NCI-H2107 (cell line): ENCODE measurements around the gene KHNYN.

Experiments
- DNase-seq: peaks from one replicate; lab custom pipeline; 2025; lab: John Stamatoyannopoulos, UW

The KHNYN gene

DNA sequence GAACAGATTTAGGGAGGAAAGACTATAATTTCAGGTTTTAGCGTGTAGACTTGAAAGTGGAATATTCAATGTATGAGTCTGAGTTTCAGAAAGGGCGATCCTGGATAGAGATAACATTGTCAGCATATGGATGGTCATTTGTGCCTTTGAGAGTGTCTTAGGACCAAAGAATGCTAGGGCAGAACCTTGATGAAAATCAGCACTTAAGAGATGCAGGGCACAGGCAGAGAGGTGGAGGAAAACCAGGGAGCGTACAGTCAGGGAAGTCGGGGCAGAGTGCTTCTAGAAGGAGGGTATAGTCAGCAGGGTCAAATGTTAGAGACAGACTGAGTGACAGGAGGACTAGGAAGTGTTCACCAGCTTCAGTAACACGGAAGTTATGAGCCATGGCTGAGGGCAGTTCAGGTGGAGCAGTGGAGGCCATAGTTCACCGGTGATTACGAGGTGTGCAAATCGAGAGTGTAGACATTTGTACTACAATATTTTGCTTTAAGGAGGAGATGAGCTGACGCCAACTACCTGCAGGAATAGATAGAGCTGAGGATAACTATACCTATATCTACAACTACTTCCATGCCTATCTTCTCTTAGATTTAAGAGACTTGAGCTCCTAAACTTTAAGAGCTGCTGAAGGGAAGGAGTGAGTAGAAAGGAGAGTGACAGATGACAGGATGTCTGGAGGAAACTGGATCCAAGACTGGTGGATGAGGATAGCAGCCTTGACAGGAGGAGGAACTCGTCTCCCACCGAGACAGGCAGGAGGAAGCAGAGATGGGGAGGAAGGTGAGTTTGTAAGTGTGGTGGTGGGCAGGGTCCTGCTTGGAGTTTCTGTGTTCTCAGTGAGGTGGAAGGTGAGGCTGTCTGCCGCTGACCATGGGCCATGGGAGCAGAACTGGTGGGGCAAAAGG lies 6.8 kb upstream of the KHNYN start:
- DNase-seq = no peak

DNA sequence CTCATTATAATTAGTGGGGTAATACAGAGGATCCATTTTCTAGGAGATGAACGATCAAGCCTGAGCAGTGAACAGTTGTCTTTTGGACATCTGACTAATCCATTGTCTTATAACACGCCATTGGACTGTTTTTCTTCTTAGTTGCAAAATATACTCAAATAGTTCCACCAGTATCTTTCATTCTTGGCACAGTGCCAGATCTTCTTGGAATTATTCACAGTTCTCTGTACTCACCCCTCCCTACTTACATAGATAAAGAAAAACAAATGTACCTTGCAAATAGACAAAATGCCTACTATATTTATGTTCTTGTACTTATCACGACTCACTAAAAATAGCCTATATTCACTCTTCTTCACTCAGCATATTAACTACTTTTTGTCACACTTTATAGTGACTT lies 4.0 kb upstream of the KHNYN start:
- DNase-seq = no peak

DNA sequence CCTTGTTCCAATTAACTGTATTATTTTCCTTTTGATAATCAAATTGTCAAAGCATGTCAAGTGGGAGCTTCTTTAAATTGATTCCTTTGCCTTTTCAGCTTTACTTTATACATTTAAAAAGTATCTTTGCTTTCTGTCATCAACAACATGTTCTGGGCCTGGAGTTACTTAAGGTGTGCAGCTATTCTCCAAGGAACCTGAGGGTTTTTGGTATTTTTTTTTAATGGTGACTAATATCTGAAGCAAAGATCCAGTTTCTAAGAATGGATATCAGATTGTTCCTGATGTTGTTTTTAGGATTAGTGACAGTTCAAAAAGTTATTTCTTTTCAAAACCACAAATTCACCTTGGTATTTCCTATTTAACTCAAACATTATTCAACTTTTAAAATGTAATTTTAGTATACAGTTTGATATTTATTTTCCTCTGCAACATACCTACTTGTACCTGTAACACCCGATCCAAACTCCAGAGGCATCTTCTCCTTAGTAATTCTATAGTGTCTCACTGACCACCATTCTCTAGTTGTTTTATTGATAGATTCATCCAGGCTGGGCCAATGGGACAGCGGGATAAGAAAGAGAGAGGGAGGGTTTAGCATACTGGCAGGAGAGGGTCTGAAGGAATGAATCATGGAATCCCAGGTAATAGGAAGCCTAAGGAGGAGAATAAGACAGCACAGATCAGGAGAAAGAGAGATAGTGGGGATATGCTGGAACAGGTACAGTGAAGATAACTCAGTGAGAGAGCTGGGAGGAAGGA lies 3.4 kb upstream of the KHNYN start:
- no peak for DNase-seq

DNA sequence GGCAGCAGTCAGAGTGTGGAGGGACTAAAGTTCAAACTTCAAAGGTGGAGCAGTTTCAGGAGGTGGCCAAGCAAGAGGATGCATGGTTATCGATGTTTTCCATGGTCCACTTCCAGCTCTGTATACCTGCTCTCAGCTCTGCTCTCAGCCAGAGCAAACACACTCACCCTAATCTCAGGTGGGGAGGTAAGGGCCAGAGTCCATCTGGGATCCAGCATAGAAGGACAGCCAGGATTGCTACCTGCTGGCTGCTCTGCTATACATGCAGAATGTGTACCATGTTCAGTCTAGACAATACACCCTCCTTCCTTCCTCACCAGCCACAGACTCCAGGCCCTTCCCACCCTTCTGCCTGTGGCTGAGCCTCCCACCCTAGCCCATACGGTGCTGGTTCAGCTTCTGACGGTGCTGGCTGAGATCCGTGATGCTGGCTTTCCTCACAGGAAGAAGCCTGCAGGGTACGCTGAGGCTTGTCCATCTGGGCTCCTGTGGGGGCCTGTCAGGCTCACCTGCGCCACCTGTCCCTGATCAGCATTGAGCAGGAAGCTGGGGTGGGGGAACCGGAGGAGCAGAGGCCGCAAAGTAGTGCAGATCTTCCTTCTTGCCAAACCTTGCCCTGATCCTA lies 2.7 kb upstream of the KHNYN start:
- DNase-seq = no peak

DNA sequence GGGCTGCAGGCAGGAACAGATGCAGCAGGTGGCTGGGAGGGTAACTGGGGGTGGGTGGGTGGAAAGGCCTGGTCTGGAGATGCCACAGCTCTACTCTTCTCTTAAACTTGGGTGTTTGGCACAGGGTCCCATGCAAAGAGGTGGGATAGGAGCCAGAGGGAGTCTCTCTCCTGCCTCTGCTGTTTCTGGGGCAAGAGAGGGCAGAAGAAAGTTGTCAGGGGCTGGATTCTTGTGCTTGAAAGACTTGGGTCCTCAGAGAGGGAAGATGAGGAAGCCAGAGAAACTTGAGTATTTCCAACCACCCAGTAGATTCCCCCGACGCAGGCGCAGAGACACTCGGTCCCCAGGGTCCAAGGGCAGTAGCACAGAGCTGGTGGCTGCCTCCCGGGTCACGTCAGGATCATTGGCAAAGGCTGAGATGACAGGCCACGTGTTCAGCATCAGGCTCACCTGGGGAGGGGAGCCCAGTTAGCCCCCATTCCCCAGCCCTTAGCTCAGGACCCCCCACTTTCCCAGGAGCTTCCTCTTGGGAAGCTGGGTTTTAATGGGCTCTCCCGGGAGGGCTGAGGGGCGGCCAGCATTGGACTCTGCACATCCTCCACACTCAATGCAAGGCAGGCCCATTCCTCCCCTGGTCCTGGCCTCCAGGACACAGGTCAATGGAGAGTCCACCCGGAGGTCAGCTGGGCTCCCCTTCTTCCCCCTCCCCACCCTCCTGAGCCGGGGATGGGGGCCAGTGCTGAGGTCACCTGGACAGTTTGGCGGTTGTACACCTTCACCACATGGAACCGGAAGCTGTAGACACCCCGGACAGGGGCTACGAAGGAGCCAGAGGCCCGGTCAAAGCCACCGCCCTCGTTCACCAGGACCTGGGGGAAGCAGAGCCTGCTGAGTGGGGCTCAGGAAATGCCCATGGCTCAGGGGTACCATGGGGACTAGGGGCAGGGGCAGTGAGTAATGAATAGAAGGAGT lies 1.9 kb upstream of the KHNYN start:
- DNase-seq = no peak

DNA sequence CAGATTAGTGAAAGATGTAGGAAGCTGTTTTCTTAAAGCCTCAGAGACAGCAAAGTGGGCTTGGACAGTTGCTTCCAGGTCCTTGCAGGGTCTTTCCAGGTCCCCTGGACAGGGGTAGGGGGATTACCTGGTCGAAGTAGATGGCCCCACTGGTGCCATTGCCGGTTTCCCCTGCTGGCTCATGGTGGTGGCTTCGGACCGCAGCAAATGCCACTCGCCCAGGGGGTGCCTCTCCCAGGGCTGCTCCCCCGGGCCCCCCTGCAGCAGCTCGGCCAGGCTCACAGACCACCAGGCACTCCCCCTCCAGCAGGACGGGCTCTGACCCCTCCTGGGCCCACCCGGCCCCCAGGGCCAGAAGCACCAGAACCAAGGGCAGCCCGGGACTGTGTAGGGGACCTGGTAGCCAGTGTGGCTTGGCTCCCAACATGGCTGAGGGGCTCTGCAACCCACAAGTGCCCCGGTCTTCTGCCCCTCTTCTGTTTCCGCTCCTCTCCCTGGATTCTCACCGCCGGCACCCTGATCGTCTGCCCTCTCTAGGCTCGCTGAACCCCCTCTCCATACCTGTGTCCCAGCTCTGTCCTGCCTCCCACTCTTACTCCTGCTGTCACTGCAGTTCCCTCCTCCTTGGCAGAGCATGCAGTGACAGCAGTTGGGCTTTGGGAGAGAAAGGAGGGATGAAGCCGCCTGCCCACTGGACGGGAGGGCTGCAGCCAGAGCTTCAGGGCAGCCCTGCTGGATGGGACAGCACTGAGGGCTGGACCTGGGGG lies 943 bp upstream of the KHNYN start:
- no peak for DNase-seq

DNA sequence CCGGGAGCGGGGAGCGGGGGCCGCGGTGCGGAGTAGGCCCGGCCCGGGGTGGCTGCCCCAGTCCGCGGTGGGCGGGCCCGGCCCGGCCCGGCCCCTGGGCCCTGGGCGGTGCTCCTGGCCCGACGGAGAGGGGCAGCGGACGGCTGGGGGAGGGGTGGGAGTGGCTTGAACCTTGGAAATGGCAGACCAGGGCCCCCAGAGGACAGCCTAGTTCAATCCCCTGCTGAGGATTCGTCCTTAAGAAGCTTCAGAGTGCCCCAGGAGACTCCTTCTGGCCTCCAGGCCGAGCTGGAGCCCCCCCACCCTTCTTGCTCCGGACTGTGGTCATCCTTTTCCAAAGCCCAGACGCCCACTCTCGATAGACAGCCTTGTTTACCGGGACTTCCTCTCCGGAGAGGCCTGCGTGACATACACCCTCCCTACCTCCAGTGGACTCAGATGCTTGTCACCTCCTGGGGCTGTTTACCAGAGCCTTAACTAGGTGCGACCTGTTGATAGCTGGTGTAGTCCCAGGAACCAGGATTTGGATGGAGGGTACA lies 458 bp downstream of the KHNYN start:
- no peak for DNase-seq

DNA sequence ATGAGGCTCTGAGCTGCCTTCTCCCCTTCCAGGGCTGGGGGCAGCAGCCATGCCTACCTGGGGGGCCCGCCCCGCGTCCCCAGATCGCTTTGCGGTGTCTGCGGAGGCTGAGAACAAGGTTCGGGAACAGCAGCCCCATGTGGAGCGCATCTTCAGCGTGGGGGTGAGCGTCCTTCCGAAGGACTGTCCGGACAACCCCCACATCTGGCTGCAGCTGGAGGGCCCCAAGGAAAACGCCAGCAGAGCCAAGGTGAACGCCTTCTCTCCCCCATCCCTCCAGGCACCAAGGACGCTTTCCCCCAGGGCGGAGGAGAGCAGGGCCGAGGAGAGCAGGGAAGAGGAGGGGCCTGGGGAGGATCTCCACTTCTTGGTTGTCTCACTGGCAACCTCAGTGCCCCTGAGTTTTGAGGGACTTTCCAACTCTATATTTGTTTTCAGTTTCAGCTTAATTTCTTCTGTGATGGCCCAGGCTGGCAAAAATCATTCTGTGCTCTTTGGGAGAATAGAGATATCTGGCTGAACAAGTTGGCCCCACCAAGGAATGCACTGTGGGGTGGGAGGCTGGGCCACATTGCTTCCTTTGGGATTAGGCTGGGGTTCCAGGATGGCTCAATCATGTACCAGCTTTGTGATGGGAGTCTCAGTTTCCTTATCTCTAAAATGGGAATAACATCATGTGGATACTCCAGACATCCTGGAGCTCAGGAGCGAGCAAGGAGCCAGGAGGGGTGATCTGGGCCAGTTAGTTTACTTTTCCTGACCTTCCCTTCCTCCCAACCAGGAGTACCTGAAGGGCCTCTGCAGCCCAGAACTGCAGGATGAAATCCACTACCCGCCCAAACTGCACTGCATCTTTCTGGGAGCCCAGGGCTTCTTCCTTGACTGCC lies 1.2 kb downstream of the KHNYN start:
- DNase-seq = no peak

DNA sequence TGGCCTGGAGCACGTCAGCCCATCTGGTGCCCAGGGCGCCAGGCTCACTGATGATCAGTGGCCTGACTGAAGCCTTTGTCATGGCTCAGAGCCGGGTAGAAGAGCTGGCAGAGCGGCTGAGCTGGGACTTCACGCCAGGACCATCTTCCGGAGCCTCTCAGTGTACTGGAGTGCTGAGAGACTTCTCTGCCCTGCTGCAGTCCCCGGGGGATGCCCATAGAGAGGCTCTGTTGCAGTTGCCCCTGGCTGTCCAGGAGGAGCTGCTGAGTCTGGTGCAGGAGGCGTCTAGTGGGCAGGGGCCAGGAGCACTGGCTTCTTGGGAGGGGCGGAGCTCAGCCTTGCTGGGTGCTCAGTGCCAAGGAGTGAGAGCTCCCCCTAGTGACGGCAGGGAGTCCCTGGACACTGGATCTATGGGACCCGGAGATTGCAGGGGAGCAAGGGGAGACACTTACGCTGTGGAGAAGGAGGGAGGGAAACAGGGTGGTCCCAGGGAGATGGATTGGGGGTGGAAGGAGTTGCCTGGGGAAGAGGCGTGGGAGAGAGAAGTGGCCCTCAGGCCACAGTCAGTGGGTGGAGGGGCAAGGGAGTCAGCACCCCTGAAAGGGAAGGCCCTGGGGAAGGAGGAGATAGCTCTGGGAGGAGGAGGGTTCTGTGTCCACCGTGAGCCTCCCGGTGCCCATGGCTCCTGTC lies 2.0 kb downstream of the KHNYN start:
- DNase-seq = peak; percentile 81

DNA sequence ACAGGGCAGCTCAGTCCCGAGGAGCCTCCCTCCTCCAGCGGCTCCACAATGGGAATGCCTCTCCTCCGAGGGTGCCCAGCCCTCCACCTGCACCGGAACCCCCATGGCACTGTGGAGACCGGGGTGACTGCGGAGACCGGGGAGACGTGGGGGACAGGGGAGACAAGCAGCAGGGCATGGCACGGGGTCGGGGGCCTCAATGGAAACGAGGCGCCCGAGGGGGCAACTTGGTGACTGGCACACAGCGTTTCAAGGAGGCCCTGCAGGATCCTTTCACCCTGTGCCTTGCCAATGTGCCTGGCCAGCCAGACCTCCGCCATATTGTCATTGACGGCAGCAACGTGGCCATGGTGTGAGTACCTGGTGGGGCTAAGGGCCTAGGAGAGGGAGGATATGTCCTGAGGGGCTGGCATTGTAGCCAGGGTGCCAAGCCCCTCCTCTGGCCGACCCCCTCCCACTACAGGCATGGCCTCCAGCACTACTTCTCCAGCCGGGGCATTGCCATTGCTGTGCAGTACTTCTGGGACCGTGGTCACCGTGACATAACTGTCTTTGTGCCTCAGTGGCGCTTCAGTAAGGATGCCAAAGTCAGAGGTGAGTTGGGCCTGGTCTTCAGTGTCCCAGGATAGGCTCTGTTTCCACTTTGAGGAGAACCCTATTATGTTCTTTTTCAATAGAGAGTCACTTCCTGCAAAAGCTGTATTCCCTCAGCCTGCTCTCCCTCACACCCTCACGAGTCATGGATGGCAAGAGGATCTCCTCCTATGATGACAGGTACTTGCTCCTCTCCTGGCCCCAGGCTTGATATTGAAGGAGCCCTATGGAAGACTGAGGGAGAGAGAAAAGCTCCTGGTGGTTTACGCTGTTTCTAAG lies 2.7 kb downstream of the KHNYN start:
- no peak for DNase-seq

DNA sequence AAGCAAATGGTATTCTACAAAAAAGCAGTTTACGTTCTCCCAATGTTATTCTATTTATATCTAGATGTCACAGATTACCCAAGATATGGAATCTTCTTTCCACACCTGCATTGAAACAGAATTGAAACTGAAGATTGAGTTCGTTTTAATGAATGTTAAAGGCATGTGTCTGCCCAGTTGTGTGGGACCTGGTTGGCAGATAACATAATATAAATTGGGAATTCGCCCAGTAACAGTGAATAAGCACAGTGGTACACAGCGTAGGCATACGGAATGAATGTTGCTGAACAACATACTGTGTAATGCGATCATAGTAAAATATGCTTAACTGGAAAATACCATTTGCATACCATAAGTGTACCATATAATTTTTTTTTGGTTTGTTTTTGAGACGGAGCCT lies 4.3 kb downstream of the KHNYN start:
- no peak for DNase-seq

DNA sequence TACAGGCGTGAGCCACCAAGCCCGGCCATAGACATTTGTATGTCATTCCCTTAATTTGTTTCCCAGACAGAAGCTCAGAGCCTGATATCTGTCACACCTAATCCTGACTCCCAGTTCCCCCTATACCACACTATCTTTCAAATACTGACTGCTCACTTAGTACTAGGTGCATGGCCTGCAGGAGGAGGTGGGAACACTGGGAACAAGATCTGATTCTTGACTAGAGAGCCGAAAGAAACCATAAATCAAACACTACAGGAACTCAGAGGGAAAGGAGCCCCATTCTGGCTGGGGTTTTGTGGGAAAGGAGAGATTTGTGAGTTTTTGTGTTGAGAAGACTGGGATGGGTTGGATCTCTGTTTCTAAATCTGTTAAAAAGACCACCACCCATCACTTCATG lies 4.9 kb downstream of the KHNYN start:
- DNase-seq = no peak

DNA sequence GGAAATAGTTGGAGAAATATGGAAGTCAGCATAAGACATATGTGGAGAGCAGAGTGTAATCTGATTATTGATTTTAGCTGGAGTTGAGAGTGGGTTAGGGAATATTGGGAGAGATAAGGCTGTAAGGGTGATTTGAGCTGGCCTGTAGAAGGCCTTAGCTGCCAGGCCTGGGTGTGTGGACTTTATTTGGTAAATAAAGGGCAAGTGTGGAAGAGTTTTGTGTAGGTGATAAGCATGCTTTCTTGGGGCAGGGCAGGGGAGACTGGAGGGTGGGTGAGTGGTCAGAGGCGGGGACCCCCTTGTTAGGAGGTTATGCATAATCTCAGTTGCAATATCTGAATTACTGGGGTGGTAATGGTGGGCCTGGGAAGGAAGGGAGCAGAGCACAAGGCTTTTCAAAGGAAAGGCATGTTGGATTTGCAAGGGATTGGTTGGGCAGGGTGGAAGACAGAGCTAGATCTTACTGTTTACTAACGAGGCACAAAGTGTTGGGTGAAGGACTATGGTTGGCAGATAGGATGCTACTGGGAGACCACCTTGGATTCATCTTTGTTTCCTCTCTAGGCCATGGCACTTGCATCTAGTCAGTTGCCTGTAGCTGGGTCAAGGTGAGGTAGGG lies 5.5 kb downstream of the KHNYN start:
- no peak for DNase-seq

DNA sequence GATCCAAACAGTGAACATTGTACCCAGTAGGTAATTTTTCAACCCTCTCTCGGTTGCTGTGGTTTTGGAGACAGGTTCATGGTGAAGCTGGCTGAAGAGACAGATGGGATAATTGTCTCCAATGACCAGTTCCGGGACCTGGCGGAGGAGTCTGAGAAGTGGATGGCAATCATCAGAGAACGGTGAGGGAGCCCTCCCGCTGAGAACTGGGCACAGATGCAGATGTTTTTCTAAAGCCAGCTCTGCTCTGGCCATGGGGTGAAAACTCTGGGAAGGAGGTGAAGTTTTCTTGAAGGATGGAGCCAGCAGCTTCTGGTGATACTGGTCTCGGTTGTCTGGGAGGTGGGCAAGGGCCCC lies 6.2 kb downstream of the KHNYN start:
- DNase-seq = no peak

DNA sequence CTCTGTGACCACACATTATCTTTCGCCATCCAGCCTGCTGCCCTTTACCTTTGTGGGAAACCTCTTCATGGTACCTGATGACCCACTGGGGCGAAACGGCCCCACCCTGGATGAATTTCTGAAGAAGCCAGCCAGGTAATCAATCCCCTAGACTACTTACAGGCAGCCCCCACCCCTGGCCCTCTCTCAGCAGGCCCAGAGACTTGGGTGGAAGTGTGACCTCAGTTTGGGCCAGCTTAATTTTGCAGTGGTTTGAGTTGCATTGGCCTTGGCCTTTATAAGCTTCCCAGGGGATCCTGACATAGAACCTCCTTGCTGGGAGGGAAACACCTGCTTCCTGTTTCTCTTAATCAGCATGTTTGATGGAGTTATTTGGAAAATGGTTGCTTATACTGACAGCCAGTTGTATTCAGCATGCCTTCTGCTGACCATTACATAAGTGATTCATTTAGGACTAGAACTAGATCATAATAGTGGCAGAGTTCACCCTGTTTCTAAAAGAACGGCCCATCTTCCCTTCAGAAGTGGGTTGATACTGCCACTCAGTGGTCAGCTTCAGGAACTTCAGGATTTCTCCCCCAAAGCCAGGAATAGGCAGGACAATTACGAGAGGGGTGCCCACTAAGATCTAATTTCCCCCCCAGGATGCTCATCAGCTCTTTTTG lies 6.7 kb downstream of the KHNYN start:
- DNase-seq = peak; percentile 34

DNA sequence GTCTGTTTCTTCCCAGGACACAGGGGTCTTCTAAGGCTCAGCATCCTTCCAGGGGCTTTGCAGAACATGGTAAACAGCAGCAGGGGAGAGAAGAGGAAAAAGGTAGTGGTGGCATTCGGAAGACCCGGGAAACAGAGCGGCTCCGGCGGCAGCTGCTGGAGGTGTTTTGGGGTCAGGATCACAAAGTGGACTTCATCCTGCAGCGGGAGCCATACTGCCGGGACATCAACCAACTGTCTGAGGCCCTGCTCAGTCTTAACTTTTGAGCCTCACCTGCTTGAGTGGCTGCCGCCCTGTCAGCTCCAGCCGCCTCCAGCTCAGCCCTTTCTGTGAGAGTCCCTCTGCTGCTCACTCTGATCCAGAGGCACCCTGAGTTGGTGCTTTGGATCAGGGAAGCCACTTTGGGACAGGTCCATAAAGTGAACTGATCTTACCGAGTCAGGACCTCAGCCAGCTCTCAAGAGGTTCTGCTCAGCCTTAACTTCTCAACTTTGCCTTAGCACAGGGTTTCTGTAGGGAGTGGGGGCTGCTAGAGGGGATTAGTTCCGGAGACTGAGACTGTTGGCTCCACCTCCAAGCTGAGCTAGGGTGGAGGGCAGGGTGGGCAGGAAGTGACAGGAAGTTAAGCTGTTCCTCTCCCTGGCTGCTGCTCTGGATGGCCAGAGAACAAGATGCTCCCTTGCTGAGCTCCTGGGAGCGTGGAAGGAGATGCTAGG lies 7.4 kb downstream of the KHNYN start:
- no peak for DNase-seq

DNA sequence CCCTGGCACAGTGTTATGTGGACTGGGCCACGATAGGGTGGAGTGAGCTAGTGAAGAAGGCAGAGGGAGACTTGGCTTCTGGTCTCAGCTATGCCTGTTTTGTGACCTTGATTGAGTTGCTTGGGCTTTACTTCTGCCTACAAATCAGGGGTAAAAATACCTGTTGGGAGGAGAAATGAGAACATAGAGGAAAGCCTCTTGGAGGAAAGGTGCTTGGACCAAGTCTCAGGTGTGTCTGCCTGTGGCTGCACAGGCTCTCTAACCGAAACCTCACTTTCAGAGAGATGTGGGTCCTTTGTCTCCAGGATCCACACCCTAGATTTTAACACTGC lies 7.9 kb downstream of the KHNYN start:
- DNase-seq = no peak
